ENCODE results near the gene IL20RB. TPM values are rescaled to one million over a fixed set of nuclear protein-coding genes. Genes with fewer than 3 reads are reported as not detected.
"Not testable (repeated sequence)": the region's sequence is repeated elsewhere in the genome, so short reads cannot be mapped to it uniquely, and the experiment has no call there.

The IL20RB gene
- total RNA-seq, 3 donors from 2014 or later (not counting 1 experiment from before 2014, with no cell fraction given), result 1.9 to 3.6 (median 2.8) TPM

GRCh38 chr3:136962927-136963326 is 5.1 kb downstream of the IL20RB start:
- DNase-seq, result no peak
- TF ChIP-seq, protein P1, sequence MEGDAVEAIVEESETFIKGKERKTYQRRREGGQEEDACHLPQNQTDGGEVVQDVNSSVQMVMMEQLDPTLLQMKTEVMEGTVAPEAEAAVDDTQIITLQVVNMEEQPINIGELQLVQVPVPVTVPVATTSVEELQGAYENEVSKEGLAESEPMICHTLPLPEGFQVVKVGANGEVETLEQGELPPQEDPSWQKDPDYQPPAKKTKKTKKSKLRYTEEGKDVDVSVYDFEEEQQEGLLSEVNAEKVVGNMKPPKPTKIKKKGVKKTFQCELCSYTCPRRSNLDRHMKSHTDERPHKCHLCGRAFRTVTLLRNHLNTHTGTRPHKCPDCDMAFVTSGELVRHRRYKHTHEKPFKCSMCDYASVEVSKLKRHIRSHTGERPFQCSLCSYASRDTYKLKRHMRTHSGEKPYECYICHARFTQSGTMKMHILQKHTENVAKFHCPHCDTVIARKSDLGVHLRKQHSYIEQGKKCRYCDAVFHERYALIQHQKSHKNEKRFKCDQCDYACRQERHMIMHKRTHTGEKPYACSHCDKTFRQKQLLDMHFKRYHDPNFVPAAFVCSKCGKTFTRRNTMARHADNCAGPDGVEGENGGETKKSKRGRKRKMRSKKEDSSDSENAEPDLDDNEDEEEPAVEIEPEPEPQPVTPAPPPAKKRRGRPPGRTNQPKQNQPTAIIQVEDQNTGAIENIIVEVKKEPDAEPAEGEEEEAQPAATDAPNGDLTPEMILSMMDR (IDR thresholded peaks at IDR 0.05), result no peak
- Mint-ChIP-seq H3K27ac (no peak overlapping the region), H3K4me3 (no peak overlapping the region), H3K9me3 (no peaks in the 10 kb centered on the region), H3K27me3 (ENCODE audit: low read depth in 2 of 2) (no peaks in the 10 kb centered on the region), H3K4me1 (peaks cover 0 to 1% of the 10 kb centered on the region in 2 donors), H3K36me3 (no peaks in the 10 kb centered on the region)
- ATAC-seq, result no peak
- WGBS (ENCODE audit: insufficient coverage), result no CpG with 5 or more reads among the region's 1 CpG
- Histone ChIP-seq H3K4me1 (ENCODE audit: control insufficient read depth, insufficient read depth, low read length) (no peaks in the 10 kb centered on the region), H3K9me3 (ENCODE audit: control insufficient read depth, insufficient read depth, low read length) (no peaks in the 10 kb centered on the region), H3K36me3 (ENCODE audit: control insufficient read depth, insufficient read depth, low read length) (no peaks in the 10 kb centered on the region), H3K4me3 (ENCODE audit: low read length) (no peak overlapping the region), H3K27me3 (ENCODE audit: control insufficient read depth, insufficient read depth, low read length) (no peaks in the 10 kb centered on the region), H3K27ac (ENCODE audit: low read length) (no peak overlapping the region)
- intact Hi-C loops (cut with micrococcal nuclease), result no loop called here

DNA sequence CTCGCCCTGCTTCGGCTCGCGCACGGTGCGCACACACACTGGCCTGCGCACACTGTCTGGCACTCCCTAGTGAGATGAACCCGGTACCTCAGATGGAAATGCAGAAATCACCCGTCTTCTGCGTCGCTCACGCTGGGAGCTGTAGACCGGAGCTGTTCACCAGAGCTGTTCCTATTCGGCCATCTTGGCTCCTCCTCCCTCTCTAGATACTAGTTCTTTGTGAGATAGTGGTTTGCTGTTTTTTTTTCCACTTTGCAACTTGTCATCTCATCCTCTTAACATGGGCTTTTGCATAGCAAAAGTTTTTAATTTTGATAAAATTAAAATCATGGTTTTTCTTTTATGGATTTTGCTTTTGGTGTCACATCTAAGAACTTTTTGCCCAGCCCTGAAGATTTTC is 11.8 kb downstream of the IL20RB start:
- H3K27me3 ChIP-seq (ENCODE audit: control insufficient read depth, insufficient read depth, low read length); H3K9me3 ChIP-seq (ENCODE audit: control insufficient read depth, insufficient read depth, low read length); H3K36me3 ChIP-seq (ENCODE audit: control insufficient read depth, insufficient read depth, low read length); ATAC-seq; H3K9me3 Mint-ChIP-seq; DNase-seq; H3K4me1 Mint-ChIP-seq; H3K36me3 Mint-ChIP-seq; H3K4me1 ChIP-seq (ENCODE audit: control insufficient read depth, insufficient read depth, low read length); H3K27me3 Mint-ChIP-seq (ENCODE audit: low read depth in 2 of 2); intact Hi-C loops (cut with micrococcal nuclease); H3K27ac ChIP-seq (ENCODE audit: low read length); H3K27ac Mint-ChIP-seq; H3K4me3 Mint-ChIP-seq; H3K4me3 ChIP-seq (ENCODE audit: low read length): not testable (repeated sequence)
- no CpG with 5 or more reads among the region's 14 CpGs for WGBS (ENCODE audit: insufficient coverage)

DNA sequence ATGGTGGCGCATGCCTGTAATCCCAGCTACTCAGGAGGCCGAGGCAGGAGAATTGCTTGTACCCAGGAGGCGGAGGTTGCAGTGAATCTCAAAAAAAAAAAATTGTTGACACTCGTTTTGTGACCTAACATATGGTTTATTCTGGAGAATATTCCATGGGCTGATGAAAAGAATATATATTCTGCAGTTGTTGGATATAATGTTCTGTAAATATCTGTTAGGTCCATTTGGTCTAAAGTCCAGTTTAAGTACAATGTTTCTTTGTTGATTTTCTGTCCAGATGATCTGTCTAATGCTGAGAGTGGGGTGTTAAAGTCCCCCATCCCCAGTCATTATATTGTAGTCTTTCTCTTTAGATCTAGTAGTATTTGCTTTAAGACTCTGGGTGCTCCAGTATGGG is 15.6 kb downstream of the IL20RB start:
- TF ChIP-seq, protein P1 (IDR thresholded peaks at IDR 0.05), result no peak
- H3K9me3 Mint-ChIP-seq, result peaks cover 2 to 12% of the 10 kb centered on the region in 2 donors
- Histone ChIP-seq H3K27ac (ENCODE audit: low read length) (no peak overlapping the region), H3K4me1 (ENCODE audit: control insufficient read depth, insufficient read depth, low read length) (no peaks in the 10 kb centered on the region), H3K36me3 (ENCODE audit: control insufficient read depth, insufficient read depth, low read length) (no peaks in the 10 kb centered on the region), H3K27me3 (ENCODE audit: control insufficient read depth, insufficient read depth, low read length) (no peaks in the 10 kb centered on the region), H3K9me3 (ENCODE audit: control insufficient read depth, insufficient read depth, low read length) (peaks cover 6% of the 10 kb centered on the region), H3K4me3 (ENCODE audit: low read length) (no peak overlapping the region)
- H3K27me3 Mint-ChIP-seq (ENCODE audit: low read depth in 2 of 2), result no peaks in the 10 kb centered on the region
- H3K36me3 Mint-ChIP-seq, result peaks cover 10% of the 10 kb centered on the region
- intact Hi-C loops (cut with micrococcal nuclease), result no loop called here
- no peak overlapping the region for H3K4me3 Mint-ChIP-seq
- WGBS (ENCODE audit: insufficient coverage), result 98% methylated on average over 4 of the region's 4 CpGs
- DNase-seq (no peak), ATAC-seq (no peak)
- peaks cover 0 to 5% of the 10 kb centered on the region in 2 donors for H3K4me1 Mint-ChIP-seq
- no peak overlapping the region for H3K27ac Mint-ChIP-seq

- peaks cover 10% of the 10 kb centered on the region for H3K36me3 Mint-ChIP-seq
- no peak overlapping the region for H3K27ac Mint-ChIP-seq
- no peak overlapping the region for H3K4me3 Mint-ChIP-seq
- H3K9me3 Mint-ChIP-seq, result peaks cover 2 to 12% of the 10 kb centered on the region in 2 donors
- TF ChIP-seq, protein P1 (IDR thresholded peaks at IDR 0.05), result no peak
- no peak for ATAC-seq
- Histone ChIP-seq H3K27me3 (ENCODE audit: control insufficient read depth, insufficient read depth, low read length) (no peaks in the 10 kb centered on the region), H3K36me3 (ENCODE audit: control insufficient read depth, insufficient read depth, low read length) (no peaks in the 10 kb centered on the region), H3K4me1 (ENCODE audit: control insufficient read depth, insufficient read depth, low read length) (no peaks in the 10 kb centered on the region), H3K27ac (ENCODE audit: low read length) (no peak overlapping the region), H3K4me3 (ENCODE audit: low read length) (no peak overlapping the region), H3K9me3 (ENCODE audit: control insufficient read depth, insufficient read depth, low read length) (peaks cover 6% of the 10 kb centered on the region)
- peaks cover 0 to 5% of the 10 kb centered on the region in 2 donors for H3K4me1 Mint-ChIP-seq
- no CpG with 5 or more reads among the region's 2 CpGs for WGBS (ENCODE audit: insufficient coverage)
- DNase-seq, result no peak
- no peaks in the 10 kb centered on the region for H3K27me3 Mint-ChIP-seq (ENCODE audit: low read depth in 2 of 2)
- intact Hi-C loops (cut with micrococcal nuclease), result no loop called here
Measured at GRCh38 chr3:136974670-136975069, 16.9 kb downstream of the IL20RB start.

All from natural killer cell (primary cell).